OCI-LY7 (cell line): ENCODE measurements around the gene SRP68. TPM values are rescaled to one million over a fixed set of nuclear protein-coding genes. Genes with fewer than 3 reads are reported as not detected.

Experiments used
- BruUV-seq: library from RNA; stranded (reverse); fragments of 400-500 nt; replicated peaks from 2 replicates; lab custom pipeline; 2021; lab: Mats Ljungman, UMichigan
- CTCF ChIA-PET: fragments of 300-600 bp; sonication (Branson Sonifier 250); formaldehyde crosslinking; loops from one replicate; lab custom pipeline; 2022; ENCODE audit warnings: antibody characterized with exemption; ENCODE audit not compliant: unreplicated experiment; lab: Charles Lee
- POLR2A ChIA-PET: fragments of 300-600 bp; sonication (Branson Sonifier 250); formaldehyde crosslinking; loops from one replicate; lab custom pipeline; 2022; ENCODE audit warnings: antibody characterized with exemption; lab: Charles Lee
- DNase-seq: peaks from one replicate; pipeline ENCODE4 v3.0.0-alpha.2; 2015; ENCODE audit warnings: low spot score
- H2AFZ ChIP-seq: fragments of 200-600 bp; sonication (generic), shearing (Covaris generic); 2 replicates; pipeline ENCODE4 v1.6.1; 2014; ENCODE audit warnings: mild to moderate bottlenecking, antibody characterized with exemption, low read length, moderate library complexity
- H3K27ac ChIP-seq: fragments of 200-600 bp; sonication (generic); 2 replicates; pipeline ENCODE4 v1.5.1; 2014; ENCODE audit warnings: mixed run types, low read depth, mild to moderate bottlenecking, moderate library complexity, low read length, inconsistent platforms; ENCODE audit not compliant: poor library complexity, severe bottlenecking
- H3K36me3 ChIP-seq: fragments of 200-600 bp; sonication (generic); 2 replicates; pipeline ENCODE4 v1.6.1; 2014; ENCODE audit warnings: mild to moderate bottlenecking, antibody characterized with exemption, low read length, moderate library complexity, mixed read lengths; ENCODE audit not compliant: insufficient read depth
- H3K4me1 ChIP-seq: fragments of 200-600 bp; sonication (generic); 2 replicates; pipeline ENCODE4 v1.5.1; 2014; ENCODE audit warnings: mild to moderate bottlenecking, low read length; ENCODE audit not compliant: insufficient read depth, poor library complexity, severe bottlenecking
- H3K4me2 ChIP-seq: fragments of 200-600 bp; sonication (generic); 2 replicates; pipeline ENCODE4 v1.6.1; 2014; ENCODE audit warnings: mild to moderate bottlenecking, low read length
- H3K4me3 ChIP-seq: fragments of 200-600 bp; sonication (generic); 2 replicates; pipeline ENCODE4 v1.5.1; 2014; ENCODE audit warnings: mild to moderate bottlenecking, low read depth, low read length; ENCODE audit not compliant: poor library complexity, severe bottlenecking
- H3K79me2 ChIP-seq: fragments of 200-600 bp; sonication (generic); 2 replicates; pipeline ENCODE4 v1.6.1; 2016; ENCODE audit warnings: low read depth, mild to moderate bottlenecking, low read length, moderate library complexity, mixed read lengths; ENCODE audit not compliant: insufficient read depth
- H3K9me2 ChIP-seq: fragments of 200-600 bp; sonication (generic); 2 replicates; pipeline ENCODE4 v1.6.1; 2016; ENCODE audit warnings: mild to moderate bottlenecking, low read length, mixed read lengths; ENCODE audit not compliant: insufficient read depth
- H3K9me3 ChIP-seq: fragments of 200-600 bp; sonication (generic); 2 replicates; pipeline ENCODE4 v1.6.1; 2014; ENCODE audit warnings: mild to moderate bottlenecking, mixed run types, low read length, mixed read lengths
- H4K20me1 ChIP-seq: fragments of 200-600 bp; sonication (generic); 2 replicates; pipeline ENCODE4 v1.6.1; 2014; ENCODE audit warnings: mild to moderate bottlenecking, antibody characterized with exemption, low read length, moderate library complexity, mixed read lengths; ENCODE audit not compliant: insufficient read depth
- EZH2phosphoT487 ChIP-seq: fragments of 200-600 bp; sonication (generic); IDR thresholded peaks from 2 replicates; pipeline ENCODE4 v1.6.1; 2018; ENCODE audit warnings: low read depth, borderline replicate concordance, mild to moderate bottlenecking, mixed run types, antibody characterized with exemption, low read length, moderate library complexity, mixed read lengths
- intact Hi-C: fragments of 100-400 bp; cut with micrococcal nuclease; formaldehyde crosslinking; loops from one replicate; pipeline ENCODE4 v1.10.0; 2022; ENCODE audit not compliant: unreplicated experiment
- total RNA-seq, 2 experiments: library from RNA; depleted of rRNA in 1 of 2; stranded (reverse); fragments of >200 nt in 1 of 2; shearing (Covaris generic) in 1 of 2; gene quantifications; 2 replicates each; pipeline ENCODE4 v1.2.3, GENCODE V29; 2014 to 2022
- TF ChIP-seq, protein P1 (sequence below): fragments of 200-600 bp; sonication (generic); conservative IDR thresholded peaks from 2 replicates; pipeline ENCODE4 v1.5.1; 2014; ENCODE audit warnings: mild to moderate bottlenecking, antibody characterized with exemption, low read length, moderate library complexity, mixed read lengths

The SRP68 gene
- total RNA-seq, 2 experiments from 2014 or later: 54.0 to 200 TPM

DNA sequence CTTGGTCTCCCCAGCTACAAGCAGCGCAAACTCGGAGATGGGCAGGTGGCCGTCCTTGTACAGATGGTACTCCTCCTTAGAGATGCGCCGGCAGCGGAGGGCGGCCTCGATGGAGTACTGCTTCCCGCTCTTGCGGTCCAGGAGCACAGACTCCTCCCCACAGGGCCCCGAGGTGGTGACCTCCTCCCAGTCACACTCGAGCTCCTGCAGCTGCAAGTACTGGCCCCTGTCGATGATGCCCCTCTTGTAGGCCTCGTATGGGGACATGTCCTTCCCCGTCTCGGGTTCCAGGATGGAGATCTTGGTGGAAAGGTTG is 64.5 kb downstream of the SRP68 start:
- Histone ChIP-seq H3K4me3 (no peak overlapping the region), H3K36me3 (peaks cover 12% of the 10 kb centered on the region; the same call in 1 of the 2 replicates), H3K9me3 (no peaks in the 10 kb centered on the region), H4K20me1 (no peaks in the 10 kb centered on the region), H3K4me2 (no peak overlapping the region), H2AFZ (no peak overlapping the region), H3K4me1 (no peaks in the 10 kb centered on the region), H3K27ac (no peak overlapping the region), H3K9me2 (no peaks in the 10 kb centered on the region), H3K79me2 (no peaks in the 10 kb centered on the region)
- CTCF ChIA-PET: interaction anchor here (0.6 kb wide), 1 partner anchor 14 kb away, joined by 6 read pairs; no protein-coding TSS in a partner anchor
- no TSS peak for BruUV-seq
- no peak for DNase-seq
- POLR2A ChIA-PET: no interaction called here
- intact Hi-C loops: loop anchor here (5.0 kb wide), 1 partner anchor 151 kb away; the partner anchor contains the start of gene WBP2
- no peak for TF ChIP-seq EZH2phosphoT487
- TF ChIP-seq, protein P1, sequence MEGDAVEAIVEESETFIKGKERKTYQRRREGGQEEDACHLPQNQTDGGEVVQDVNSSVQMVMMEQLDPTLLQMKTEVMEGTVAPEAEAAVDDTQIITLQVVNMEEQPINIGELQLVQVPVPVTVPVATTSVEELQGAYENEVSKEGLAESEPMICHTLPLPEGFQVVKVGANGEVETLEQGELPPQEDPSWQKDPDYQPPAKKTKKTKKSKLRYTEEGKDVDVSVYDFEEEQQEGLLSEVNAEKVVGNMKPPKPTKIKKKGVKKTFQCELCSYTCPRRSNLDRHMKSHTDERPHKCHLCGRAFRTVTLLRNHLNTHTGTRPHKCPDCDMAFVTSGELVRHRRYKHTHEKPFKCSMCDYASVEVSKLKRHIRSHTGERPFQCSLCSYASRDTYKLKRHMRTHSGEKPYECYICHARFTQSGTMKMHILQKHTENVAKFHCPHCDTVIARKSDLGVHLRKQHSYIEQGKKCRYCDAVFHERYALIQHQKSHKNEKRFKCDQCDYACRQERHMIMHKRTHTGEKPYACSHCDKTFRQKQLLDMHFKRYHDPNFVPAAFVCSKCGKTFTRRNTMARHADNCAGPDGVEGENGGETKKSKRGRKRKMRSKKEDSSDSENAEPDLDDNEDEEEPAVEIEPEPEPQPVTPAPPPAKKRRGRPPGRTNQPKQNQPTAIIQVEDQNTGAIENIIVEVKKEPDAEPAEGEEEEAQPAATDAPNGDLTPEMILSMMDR: no peak

DNA sequence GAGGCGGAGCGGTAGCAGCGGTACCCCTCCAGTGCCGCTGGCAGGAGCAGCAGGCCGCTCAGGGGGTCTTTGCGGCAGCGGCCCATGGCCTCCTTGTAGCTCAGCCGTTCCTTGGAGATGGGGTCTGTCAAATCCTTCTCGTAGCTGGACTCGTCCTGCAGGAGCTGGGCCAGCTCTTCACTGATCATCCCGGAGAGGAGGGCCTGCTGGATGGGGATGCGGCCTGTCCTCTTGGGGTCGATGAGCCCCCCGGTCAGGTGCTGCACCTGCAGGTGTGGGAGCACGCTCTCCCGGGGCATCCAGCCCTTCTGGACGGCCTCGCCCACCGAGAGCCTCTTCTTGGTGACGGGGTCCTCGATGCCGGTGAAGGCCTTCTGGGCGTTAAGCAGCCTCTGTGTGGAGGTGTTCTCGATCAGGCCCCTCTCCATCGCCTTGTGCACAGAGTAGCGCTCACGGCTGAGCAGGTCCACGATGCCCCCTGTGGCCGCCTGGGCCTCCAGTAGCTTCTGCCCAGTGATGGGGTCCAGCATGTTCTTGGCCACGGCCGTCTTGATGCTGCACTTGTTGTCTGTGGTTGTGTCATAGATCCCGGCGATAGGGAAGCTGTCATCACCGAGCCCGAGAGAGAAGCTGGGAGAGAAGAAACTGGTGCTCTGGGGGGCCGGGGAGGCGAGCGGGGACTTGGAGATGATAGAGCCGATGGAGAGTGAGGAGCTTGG is 65.0 kb downstream of the SRP68 start:
- CTCF ChIA-PET: interaction anchor here (0.6 kb wide), 2 partner anchors 14 to 26 kb away, joined by 4 to 6 read pairs; no protein-coding TSS in a partner anchor
- TF ChIP-seq, protein P1: no peak
- TF ChIP-seq EZH2phosphoT487: no peak
- no peak overlapping the region for H3K27ac ChIP-seq
- no TSS peak for BruUV-seq
- no peaks in the 10 kb centered on the region for H4K20me1 ChIP-seq
- H3K9me3 ChIP-seq: no peaks in the 10 kb centered on the region
- no peak for DNase-seq
- H3K4me2 ChIP-seq: no peak overlapping the region
- intact Hi-C loops: loop anchor here (5.0 kb wide), 1 partner anchor 150 kb away; the partner anchor contains the start of gene WBP2
- H3K4me1 ChIP-seq: no peaks in the 10 kb centered on the region
- H2AFZ ChIP-seq: no peak overlapping the region
- no peaks in the 10 kb centered on the region for H3K9me2 ChIP-seq
- H3K36me3 ChIP-seq: peaks cover 12% of the 10 kb centered on the region; the same call in 1 of the 2 replicates
- H3K79me2 ChIP-seq: no peaks in the 10 kb centered on the region
- POLR2A ChIA-PET: no interaction called here
- no peak overlapping the region for H3K4me3 ChIP-seq
